ENCODE measurements around the gene C3orf18. TPM values are rescaled to one million over a fixed set of nuclear protein-coding genes. Genes with fewer than 3 reads are reported as not detected.
A peak's percentile ranks its signal among the peaks of the same experiment; 100 is the strongest.

C3orf18 gene
- total and polyA plus RNA-seq, 9 of the 15 experiments (the other 6 are each of a cell fraction or from before 2014, with no cell fraction given) = 0.01 to 2.3 (median 0.94) TPM

DNA sequence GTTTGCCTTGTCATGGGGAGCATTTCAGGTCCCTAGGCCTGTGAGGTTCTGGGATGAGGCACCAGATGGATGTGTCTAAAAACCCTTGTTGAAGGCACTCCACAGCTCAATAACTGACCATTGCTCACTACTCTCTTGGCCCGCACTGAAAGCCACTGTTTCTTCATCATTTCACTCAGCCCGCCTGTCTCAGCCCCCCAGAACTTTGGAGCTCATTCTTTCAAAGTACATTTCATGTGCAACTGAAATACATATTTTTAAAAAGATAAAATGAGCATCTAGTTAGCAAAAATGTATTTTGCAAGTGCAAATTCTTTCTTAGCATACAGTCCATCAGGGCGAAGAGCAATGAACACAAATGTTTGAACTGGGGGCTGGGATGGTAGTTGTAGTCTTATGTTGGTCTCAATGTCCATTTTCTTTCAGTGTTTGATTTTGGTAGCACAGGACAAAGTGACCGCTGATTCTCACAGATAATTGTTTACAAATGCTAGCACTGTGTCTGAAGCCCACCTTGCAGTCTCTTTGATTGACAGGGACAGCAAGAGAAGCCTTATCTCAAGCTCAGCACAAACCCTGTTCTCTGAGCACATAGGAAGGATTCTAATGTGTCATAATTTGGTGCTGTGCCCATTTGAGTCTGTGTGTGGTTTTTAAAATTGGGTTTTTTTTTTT lies 21.3 kb upstream of the C3orf18 start (continued):
- TF ChIP-seq, protein P1, sequence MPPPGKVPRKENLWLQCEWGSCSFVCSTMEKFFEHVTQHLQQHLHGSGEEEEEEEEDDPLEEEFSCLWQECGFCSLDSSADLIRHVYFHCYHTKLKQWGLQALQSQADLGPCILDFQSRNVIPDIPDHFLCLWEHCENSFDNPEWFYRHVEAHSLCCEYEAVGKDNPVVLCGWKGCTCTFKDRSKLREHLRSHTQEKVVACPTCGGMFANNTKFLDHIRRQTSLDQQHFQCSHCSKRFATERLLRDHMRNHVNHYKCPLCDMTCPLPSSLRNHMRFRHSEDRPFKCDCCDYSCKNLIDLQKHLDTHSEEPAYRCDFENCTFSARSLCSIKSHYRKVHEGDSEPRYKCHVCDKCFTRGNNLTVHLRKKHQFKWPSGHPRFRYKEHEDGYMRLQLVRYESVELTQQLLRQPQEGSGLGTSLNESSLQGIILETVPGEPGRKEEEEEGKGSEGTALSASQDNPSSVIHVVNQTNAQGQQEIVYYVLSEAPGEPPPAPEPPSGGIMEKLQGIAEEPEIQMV (tag; conservative IDR thresholded peaks at IDR 0.05; ENCODE audit: low read depth) = no peak
- TF ChIP-seq ZNF57 (CRISPR knock-in tag; IDR thresholded peaks at IDR 0.05) (no peak), GABPB1 (CRISPR knock-in tag; IDR thresholded peaks at IDR 0.05) (no peak), MAX (CRISPR knock-in tag; IDR thresholded peaks at IDR 0.05) (no peak), TCFL5 (CRISPR knock-in tag; conservative IDR thresholded peaks at IDR 0.05) (no peak), ETV1 (tag; conservative IDR thresholded peaks at IDR 0.05; ENCODE audit: low read depth) (no peak), RBM15 (IDR thresholded peaks at IDR 0.05; ENCODE audit: insufficient read depth, low read length) (no peak), CEBPG (CRISPR knock-in tag; IDR thresholded peaks at IDR 0.05) (no peak), CEBPG (tag; conservative IDR thresholded peaks at IDR 0.05 in 1 of 2, IDR thresholded peaks at IDR 0.05 in 1 of 2) (no peak), TRIM24 (IDR thresholded peaks at IDR 0.05) (no peak), POLR3G (IDR thresholded peaks at IDR 0.05; ENCODE audit: extremely low read depth, insufficient read length, insufficient replicate concordance) (no peak), ZNF507 (tag; conservative IDR thresholded peaks at IDR 0.05) (no peak), NFE2L1 (tag; IDR thresholded peaks at IDR 0.05; ENCODE audit: borderline replicate concordance, low read depth) (no peak)
- TF ChIP-seq, protein P2, sequence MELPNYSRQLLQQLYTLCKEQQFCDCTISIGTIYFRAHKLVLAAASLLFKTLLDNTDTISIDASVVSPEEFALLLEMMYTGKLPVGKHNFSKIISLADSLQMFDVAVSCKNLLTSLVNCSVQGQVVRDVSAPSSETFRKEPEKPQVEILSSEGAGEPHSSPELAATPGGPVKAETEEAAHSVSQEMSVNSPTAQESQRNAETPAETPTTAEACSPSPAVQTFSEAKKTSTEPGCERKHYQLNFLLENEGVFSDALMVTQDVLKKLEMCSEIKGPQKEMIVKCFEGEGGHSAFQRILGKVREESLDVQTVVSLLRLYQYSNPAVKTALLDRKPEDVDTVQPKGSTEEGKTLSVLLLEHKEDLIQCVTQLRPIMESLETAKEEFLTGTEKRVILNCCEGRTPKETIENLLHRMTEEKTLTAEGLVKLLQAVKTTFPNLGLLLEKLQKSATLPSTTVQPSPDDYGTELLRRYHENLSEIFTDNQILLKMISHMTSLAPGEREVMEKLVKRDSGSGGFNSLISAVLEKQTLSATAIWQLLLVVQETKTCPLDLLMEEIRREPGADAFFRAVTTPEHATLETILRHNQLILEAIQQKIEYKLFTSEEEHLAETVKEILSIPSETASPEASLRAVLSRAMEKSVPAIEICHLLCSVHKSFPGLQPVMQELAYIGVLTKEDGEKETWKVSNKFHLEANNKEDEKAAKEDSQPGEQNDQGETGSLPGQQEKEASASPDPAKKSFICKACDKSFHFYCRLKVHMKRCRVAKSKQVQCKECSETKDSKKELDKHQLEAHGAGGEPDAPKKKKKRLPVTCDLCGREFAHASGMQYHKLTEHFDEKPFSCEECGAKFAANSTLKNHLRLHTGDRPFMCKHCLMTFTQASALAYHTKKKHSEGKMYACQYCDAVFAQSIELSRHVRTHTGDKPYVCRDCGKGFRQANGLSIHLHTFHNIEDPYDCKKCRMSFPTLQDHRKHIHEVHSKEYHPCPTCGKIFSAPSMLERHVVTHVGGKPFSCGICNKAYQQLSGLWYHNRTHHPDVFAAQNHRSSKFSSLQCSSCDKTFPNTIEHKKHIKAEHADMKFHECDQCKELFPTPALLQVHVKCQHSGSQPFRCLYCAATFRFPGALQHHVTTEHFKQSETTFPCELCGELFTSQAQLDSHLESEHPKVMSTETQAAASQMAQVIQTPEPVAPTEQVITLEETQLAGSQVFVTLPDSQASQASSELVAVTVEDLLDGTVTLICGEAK (IDR thresholded peaks at IDR 0.05) = no peak
- TF ChIP-seq, protein P2 (CRISPR knock-in tag; IDR thresholded peaks at IDR 0.05) = no peak
- TF ChIP-seq, protein P3, sequence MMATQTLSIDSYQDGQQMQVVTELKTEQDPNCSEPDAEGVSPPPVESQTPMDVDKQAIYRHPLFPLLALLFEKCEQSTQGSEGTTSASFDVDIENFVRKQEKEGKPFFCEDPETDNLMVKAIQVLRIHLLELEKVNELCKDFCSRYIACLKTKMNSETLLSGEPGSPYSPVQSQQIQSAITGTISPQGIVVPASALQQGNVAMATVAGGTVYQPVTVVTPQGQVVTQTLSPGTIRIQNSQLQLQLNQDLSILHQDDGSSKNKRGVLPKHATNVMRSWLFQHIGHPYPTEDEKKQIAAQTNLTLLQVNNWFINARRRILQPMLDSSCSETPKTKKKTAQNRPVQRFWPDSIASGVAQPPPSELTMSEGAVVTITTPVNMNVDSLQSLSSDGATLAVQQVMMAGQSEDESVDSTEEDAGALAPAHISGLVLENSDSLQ (IDR thresholded peaks at IDR 0.05) = peak; percentile 96
